HEK293 (cell line): ENCODE results near the gene MBD5.

Experiments used
- CTCF ChIA-PET: fragments of 350-600 bp; formaldehyde crosslinking; extraction: SDS; loops from one replicate; lab custom pipeline; 2021; ENCODE audit warnings: antibody characterized with exemption; lab: Yijun Ruan, JAX
- POLR2A ChIA-PET: fragments of 300-600 bp; formaldehyde crosslinking; extraction: SDS; loops from one replicate; lab custom pipeline; 2020; ENCODE audit warnings: antibody characterized with exemption, inconsistent platforms; lab: Yijun Ruan, JAX
- H3K27ac ChIP-seq: fragments of 200-500 bp; sonication (Bioruptor generic); 2 replicates; pipeline ENCODE4 v1.5.1; 2014; ENCODE audit warnings: low read depth, low read length, control low read depth, inconsistent platforms; ENCODE audit errors: extremely low read depth
- H3K36me3 ChIP-seq, 2 experiments: fragments of 200-500 bp in 1 of 2; sonication (Bioruptor generic) in 1 of 2; 1 replicate in 1 of 2; 2 replicates in 1 of 2; pipeline ENCODE4 v1.5.1; 2014 to 2017; ENCODE audit warnings: inconsistent platforms in 2 of 2, low read length in 2 of 2; ENCODE audit not compliant: control insufficient read depth in 2 of 2, insufficient read depth in 1 of 2
- H3K4me1 ChIP-seq: fragments of 200-500 bp; sonication (Bioruptor generic); 2 replicates; pipeline ENCODE4 v1.5.1; 2014; ENCODE audit warnings: mild to moderate bottlenecking, low read length, inconsistent platforms; ENCODE audit not compliant: control insufficient read depth, insufficient read depth
- H3K4me3 ChIP-seq: 2 replicates; pipeline ENCODE4 v1.5.1; 2011; ENCODE audit warnings: low read depth, mild to moderate bottlenecking, control low read depth, low read length, moderate library complexity
- H3K9me3 ChIP-seq: fragments of 200-500 bp; sonication (Bioruptor generic); 2 replicates; pipeline ENCODE4 v1.5.1; 2014; ENCODE audit warnings: low read depth, low read length, inconsistent platforms; ENCODE audit not compliant: control insufficient read depth, insufficient read depth
- GLIS2 ChIP-seq: fragments of 450-650 bp; formaldehyde crosslinking; IDR thresholded peaks from 2 replicates; pipeline ENCODE4 v1.5.1; 2016; ENCODE audit warnings: missing biosample characterization, missing genetic modification characterization
- HOXA7 ChIP-seq: sonication (generic); formaldehyde crosslinking; IDR thresholded peaks from 2 replicates; pipeline ENCODE4 v1.8.1; 2022; ENCODE audit warnings: missing genetic modification reagents, borderline replicate concordance
- KLF8 ChIP-seq: fragments of 450-650 bp; formaldehyde crosslinking; IDR thresholded peaks from 2 replicates; pipeline ENCODE4 v1.5.1; 2016; ENCODE audit warnings: missing biosample characterization, missing genetic modification characterization
- MZF1 ChIP-seq: fragments of 450-650 bp; formaldehyde crosslinking; IDR thresholded peaks from 2 replicates; pipeline ENCODE4 v1.5.1; 2017; ENCODE audit warnings: missing biosample characterization, missing genetic modification characterization, borderline replicate concordance
- PBX3 ChIP-seq: sonication (generic); formaldehyde crosslinking; IDR thresholded peaks from 2 replicates; pipeline ENCODE4 v1.8.1; 2022; ENCODE audit warnings: mild to moderate bottlenecking, moderate library complexity, missing genetic modification reagents
- SETDB1 ChIP-seq: IDR thresholded peaks from one replicate; pipeline ENCODE4 v1.6.1; 2017; ENCODE audit warnings: mild to moderate bottlenecking, low read length, moderate library complexity, mixed read lengths; ENCODE audit not compliant: insufficient read length
- SP7 ChIP-seq: fragments of 450-650 bp; formaldehyde crosslinking; IDR thresholded peaks from 2 replicates; pipeline ENCODE4 v1.5.1; 2016; ENCODE audit warnings: missing biosample characterization, missing genetic modification characterization
- TRIM28 ChIP-seq: IDR thresholded peaks from 2 replicates; pipeline ENCODE4 v1.6.1; 2011; ENCODE audit warnings: low read length, control low read depth, borderline replicate concordance
- ZBTB21 ChIP-seq: fragments of 450-650 bp; formaldehyde crosslinking; IDR thresholded peaks from 2 replicates; pipeline ENCODE4 v1.5.1; 2017; ENCODE audit warnings: missing biosample characterization, missing genetic modification characterization
- ZNF133 ChIP-seq: fragments of 450-650 bp; formaldehyde crosslinking; IDR thresholded peaks from 2 replicates; pipeline ENCODE4 v1.5.1; 2016; ENCODE audit warnings: missing biosample characterization, missing genetic modification characterization
- ZNF146 ChIP-seq: fragments of 450-650 bp; formaldehyde crosslinking; IDR thresholded peaks from 2 replicates; pipeline ENCODE4 v1.5.1; 2016; ENCODE audit warnings: missing biosample characterization, missing genetic modification characterization
- ZNF169 ChIP-seq: fragments of 450-650 bp; formaldehyde crosslinking; IDR thresholded peaks from 2 replicates; pipeline ENCODE4 v1.5.1; 2016; ENCODE audit warnings: missing biosample characterization, missing genetic modification characterization
- ZNF214 ChIP-seq: fragments of 450-650 bp; formaldehyde crosslinking; IDR thresholded peaks from 2 replicates; pipeline ENCODE4 v1.5.1; 2017; ENCODE audit warnings: missing biosample characterization, mild to moderate bottlenecking, missing genetic modification characterization, borderline replicate concordance
- ZNF26 ChIP-seq: fragments of 450-650 bp; formaldehyde crosslinking; IDR thresholded peaks from 2 replicates; pipeline ENCODE4 v1.5.1; 2016; ENCODE audit warnings: missing biosample characterization, missing genetic modification characterization
- ZNF341 ChIP-seq: fragments of 450-650 bp; formaldehyde crosslinking; IDR thresholded peaks from 2 replicates; pipeline ENCODE4; 2016; ENCODE audit warnings: low read depth, missing biosample characterization, missing genetic modification characterization
- ZNF37A ChIP-seq: fragments of 450-650 bp; IDR thresholded peaks from 2 replicates; pipeline ENCODE4 v1.5.1; 2018; ENCODE audit warnings: missing biosample characterization, missing genetic modification characterization
- ZNF488 ChIP-seq: fragments of 450-650 bp; formaldehyde crosslinking; IDR thresholded peaks from 2 replicates; pipeline ENCODE4 v1.5.1; 2016; ENCODE audit warnings: missing biosample characterization, missing genetic modification characterization
- ZNF529 ChIP-seq: fragments of 450-650 bp; formaldehyde crosslinking; IDR thresholded peaks from 2 replicates; pipeline ENCODE4 v1.5.1; 2017; ENCODE audit warnings: missing genetic modification characterization, missing biosample characterization; ENCODE audit not compliant: insufficient replicate concordance
- ZNF610 ChIP-seq: fragments of 450-650 bp; formaldehyde crosslinking; IDR thresholded peaks from 2 replicates; pipeline ENCODE4 v1.5.1; 2016; ENCODE audit warnings: missing biosample characterization, missing genetic modification characterization, borderline replicate concordance
- ZNF677 ChIP-seq: fragments of 450-650 bp; IDR thresholded peaks from 2 replicates; pipeline ENCODE4 v1.5.0; 2018; ENCODE audit warnings: missing biosample characterization, mild to moderate bottlenecking, missing genetic modification characterization, moderate library complexity
- ZNF830 ChIP-seq: fragments of 450-650 bp; IDR thresholded peaks from 2 replicates; pipeline ENCODE4 v1.5.0; 2018; ENCODE audit warnings: missing biosample characterization, missing genetic modification characterization, low read depth, mild to moderate bottlenecking, moderate library complexity

MBD5 gene

GRCh38 chr2:148259674-148260073 is 238.8 kb downstream of the MBD5 start:
- Histone ChIP-seq H3K4me3 (no peak overlapping the region), H3K9me3 (no peaks in the 10 kb centered on the region), H3K36me3 (peaks cover 0 to 14% of the 10 kb centered on the region in 2 experiments; a peak in 1 of 3 replicates), H3K4me1 (no peaks in the 10 kb centered on the region), H3K27ac (no peak overlapping the region)
- POLR2A ChIA-PET: no interaction called here
- CTCF ChIA-PET: interaction anchor here (0.6 to 0.7 kb wide), 2 partner anchors 12 to 245 kb away, joined by 3 to 4 read pairs; no protein-coding TSS in a partner anchor
- TF ChIP-seq GLIS2 (tag by site-specific recombination) (no peak), ZNF677 (no peak), ZNF146 (tag by site-specific recombination) (no peak), ZNF610 (tag by site-specific recombination) (0 out of 2 replicates have a peak, but pooled peaks have one; percentile 32), ZNF214 (tag by site-specific recombination) (no peak), ZNF529 (tag by site-specific recombination) (peak; percentile 36), SETDB1 (peak; percentile 50), TRIM28 (peak; percentile 90; the same call in 1 of the 2 replicates), HOXA7 (CRISPR knock-in tag) (no peak), ZNF37A (peak; percentile 55; the same call in 1 of the 2 replicates), ZBTB21 (tag by site-specific recombination) (no peak), ZNF26 (tag by site-specific recombination) (0 out of 2 replicates have a peak, but pooled peaks have one; percentile 26), ZNF169 (tag by site-specific recombination) (peak; percentile 74; the same call in 1 of the 2 replicates), SP7 (tag by site-specific recombination) (0 out of 2 replicates have a peak, but pooled peaks have one; percentile 26), KLF8 (tag by site-specific recombination) (0 out of 2 replicates have a peak, but pooled peaks have one; percentile 23)

- TF ChIP-seq ZNF830 (tag by site-specific recombination) (no peak), ZNF488 (tag by site-specific recombination) (no peak), MZF1 (no peak), ZNF133 (tag by site-specific recombination) (no peak), ZNF26 (tag by site-specific recombination) (no peak), ZNF341 (tag by site-specific recombination) (no peak), PBX3 (CRISPR knock-in tag) (no peak)
- no peaks in the 10 kb centered on the region for H3K36me3 ChIP-seq
- no peak overlapping the region for H3K4me3 ChIP-seq
- CTCF ChIA-PET: interaction anchor here (0.6 to 0.7 kb wide), 2 partner anchors 9 to 23 kb away, joined by 3 read pairs; no protein-coding TSS in a partner anchor
- no peaks in the 10 kb centered on the region for H3K9me3 ChIP-seq
- H3K27ac ChIP-seq: no peak overlapping the region
- POLR2A ChIA-PET: no interaction called here
- no peaks in the 10 kb centered on the region for H3K4me1 ChIP-seq
These were observed 243.0 kb downstream of the MBD5 start for GRCh38 chr2:148263890-148264289.
